ENCODE data around the gene TIE1. TPM values are rescaled to one million over a fixed set of nuclear protein-coding genes. Genes with fewer than 3 reads are reported as not detected.

The TIE1 gene
- total RNA-seq, 1 donor from 2014 or later = 6.5 TPM

GRCh38 chr1:43292679-43293078, 8.1 kb upstream of the TIE1 start:
- H3K27me3 ChIP-seq (ENCODE audit: control insufficient read depth, insufficient read depth, low read length) = peaks cover 2% of the 10 kb centered on the region
- TF ChIP-seq CTCF (IDR thresholded peaks at IDR 0.05; ENCODE audit: insufficient read depth, low read length, poor library complexity, severe bottlenecking) = no peak
- no peak overlapping the region for H3K4me3 ChIP-seq (ENCODE audit: low read depth, low read length)
- no peaks in the 10 kb centered on the region for H3K36me3 ChIP-seq (ENCODE audit: control insufficient read depth, insufficient read depth, low read length)
- DNase-seq (ENCODE audit: low read depth) = no peak

- TF ChIP-seq CTCF (IDR thresholded peaks at IDR 0.05; ENCODE audit: insufficient read depth, low read length, poor library complexity, severe bottlenecking) = no peak
- H3K4me3 ChIP-seq (ENCODE audit: low read depth, low read length) = no peak overlapping the region
- peaks cover 2% of the 10 kb centered on the region for H3K27me3 ChIP-seq (ENCODE audit: control insufficient read depth, insufficient read depth, low read length)
- DNase-seq (ENCODE audit: low read depth) = no peak
- no peaks in the 10 kb centered on the region for H3K36me3 ChIP-seq (ENCODE audit: control insufficient read depth, insufficient read depth, low read length)
Observed at GRCh38 chr1:43293176-43293575, 7.6 kb upstream of the TIE1 start.

GRCh38 chr1:43293896-43294760, 6.7 kb upstream of the TIE1 start:
- TF ChIP-seq CTCF (IDR thresholded peaks at IDR 0.05; ENCODE audit: insufficient read depth, low read length, poor library complexity, severe bottlenecking) = no peak
- Histone ChIP-seq H3K4me3 (ENCODE audit: low read depth, low read length) (no peak overlapping the region), H3K36me3 (ENCODE audit: control insufficient read depth, insufficient read depth, low read length) (no peaks in the 10 kb centered on the region), H3K27me3 (ENCODE audit: control insufficient read depth, insufficient read depth, low read length) (peaks cover 2% of the 10 kb centered on the region)
- DNase-seq (ENCODE audit: low read depth) = peak; percentile 76

- H3K4me3 ChIP-seq (ENCODE audit: low read depth, low read length) = no peak overlapping the region
- no peaks in the 10 kb centered on the region for H3K27me3 ChIP-seq (ENCODE audit: control insufficient read depth, insufficient read depth, low read length)
- no peak for TF ChIP-seq CTCF (IDR thresholded peaks at IDR 0.05; ENCODE audit: insufficient read depth, low read length, poor library complexity, severe bottlenecking)
- no peaks in the 10 kb centered on the region for H3K36me3 ChIP-seq (ENCODE audit: control insufficient read depth, insufficient read depth, low read length)
- DNase-seq (ENCODE audit: low read depth) = no peak
Observed at GRCh38 chr1:43294761-43295160, 6.0 kb upstream of the TIE1 start.

GRCh38 chr1:43296207-43296606, 4.6 kb upstream of the TIE1 start:
- no peak for TF ChIP-seq CTCF (IDR thresholded peaks at IDR 0.05; ENCODE audit: insufficient read depth, low read length, poor library complexity, severe bottlenecking)

GRCh38 chr1:43298055-43298454, 2.7 kb upstream of the TIE1 start:
- no peak for TF ChIP-seq CTCF (IDR thresholded peaks at IDR 0.05; ENCODE audit: insufficient read depth, low read length, poor library complexity, severe bottlenecking)
- Histone ChIP-seq H3K27me3 (ENCODE audit: control insufficient read depth, insufficient read depth, low read length) (no peaks in the 10 kb centered on the region), H3K4me3 (ENCODE audit: low read depth, low read length) (no peak overlapping the region), H3K36me3 (ENCODE audit: control insufficient read depth, insufficient read depth, low read length) (no peaks in the 10 kb centered on the region)
- DNase-seq (ENCODE audit: low read depth) = no peak

More at GRCh38 chr1:43296207-43296606, 4.6 kb upstream of the TIE1 start:
- H3K27me3 ChIP-seq (ENCODE audit: control insufficient read depth, insufficient read depth, low read length) = no peaks in the 10 kb centered on the region
- no peaks in the 10 kb centered on the region for H3K36me3 ChIP-seq (ENCODE audit: control insufficient read depth, insufficient read depth, low read length)
- no peak for DNase-seq (ENCODE audit: low read depth)
- no peak overlapping the region for H3K4me3 ChIP-seq (ENCODE audit: low read depth, low read length)

Measured in kidney epithelial cell (primary cell).